Measurements from ENCODE around the gene TFDP1.

DNA sequence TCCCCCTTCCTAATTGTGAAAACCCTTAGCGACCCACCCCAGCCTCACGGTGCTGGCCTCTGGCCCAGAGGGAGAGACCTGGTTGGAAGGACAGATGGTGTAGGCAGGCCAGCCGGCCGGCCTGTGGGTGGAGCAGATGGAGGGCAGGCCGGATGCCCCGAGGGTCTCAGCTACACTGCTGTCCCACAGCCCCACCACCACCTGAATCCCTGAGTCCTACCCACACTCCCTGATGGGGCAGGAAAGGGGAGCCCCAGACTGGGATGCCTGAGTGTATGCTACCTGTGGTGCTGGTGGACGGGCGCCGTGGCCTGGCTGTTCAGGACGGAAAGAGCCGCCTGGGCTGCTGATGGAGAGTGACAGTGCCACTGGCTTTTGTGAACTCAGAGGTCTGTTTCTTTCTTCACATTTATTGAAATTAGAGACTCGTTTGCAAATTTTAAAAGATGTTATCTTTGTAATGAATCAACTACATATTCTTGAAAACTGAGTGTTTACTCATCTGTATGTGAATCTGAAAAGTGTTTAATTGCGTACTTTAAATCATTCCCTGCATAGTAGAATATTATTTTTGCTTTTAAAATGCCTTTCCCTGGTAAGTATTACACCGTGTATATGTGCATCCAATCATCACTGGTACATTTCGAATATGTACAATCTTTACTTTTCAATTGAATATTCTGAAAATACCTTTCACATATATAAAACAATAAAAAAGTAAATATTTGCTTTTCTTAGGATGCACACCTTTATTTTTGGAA lies 35.7 kb downstream of the TFDP1 start:
- TF ChIP-seq CTCF (IDR thresholded peaks at IDR 0.05) (no peak), EP300 (IDR thresholded peaks at IDR 0.05) (no peak)
